Measurements from ENCODE around the gene COL13A1.

Gene COL13A1

DNA sequence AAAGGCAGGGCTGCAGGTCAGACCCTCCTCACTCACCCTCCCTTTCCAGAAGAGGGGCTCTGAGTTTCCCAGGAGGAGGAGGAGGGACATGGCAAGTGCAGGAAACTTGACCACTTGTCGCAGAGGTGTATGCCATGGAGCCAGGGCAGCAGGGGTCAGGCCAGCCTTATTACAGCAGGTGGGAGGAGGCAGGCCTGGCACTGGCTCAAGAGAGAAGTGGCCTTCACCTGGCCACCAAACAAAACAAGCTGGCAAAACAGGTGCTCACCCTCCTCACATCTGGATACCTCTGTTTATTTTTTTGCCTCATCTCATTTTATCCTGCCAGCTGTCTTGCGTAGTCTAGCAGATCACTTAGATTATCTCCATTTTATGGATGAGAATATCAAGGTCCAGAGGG lies 12.5 kb downstream of the COL13A1 start:
- TF ChIP-seq, protein P1, sequence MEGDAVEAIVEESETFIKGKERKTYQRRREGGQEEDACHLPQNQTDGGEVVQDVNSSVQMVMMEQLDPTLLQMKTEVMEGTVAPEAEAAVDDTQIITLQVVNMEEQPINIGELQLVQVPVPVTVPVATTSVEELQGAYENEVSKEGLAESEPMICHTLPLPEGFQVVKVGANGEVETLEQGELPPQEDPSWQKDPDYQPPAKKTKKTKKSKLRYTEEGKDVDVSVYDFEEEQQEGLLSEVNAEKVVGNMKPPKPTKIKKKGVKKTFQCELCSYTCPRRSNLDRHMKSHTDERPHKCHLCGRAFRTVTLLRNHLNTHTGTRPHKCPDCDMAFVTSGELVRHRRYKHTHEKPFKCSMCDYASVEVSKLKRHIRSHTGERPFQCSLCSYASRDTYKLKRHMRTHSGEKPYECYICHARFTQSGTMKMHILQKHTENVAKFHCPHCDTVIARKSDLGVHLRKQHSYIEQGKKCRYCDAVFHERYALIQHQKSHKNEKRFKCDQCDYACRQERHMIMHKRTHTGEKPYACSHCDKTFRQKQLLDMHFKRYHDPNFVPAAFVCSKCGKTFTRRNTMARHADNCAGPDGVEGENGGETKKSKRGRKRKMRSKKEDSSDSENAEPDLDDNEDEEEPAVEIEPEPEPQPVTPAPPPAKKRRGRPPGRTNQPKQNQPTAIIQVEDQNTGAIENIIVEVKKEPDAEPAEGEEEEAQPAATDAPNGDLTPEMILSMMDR (IDR thresholded peaks at IDR 0.05; ENCODE audit: poor library complexity, severe bottlenecking), result no peak
- ATAC-seq (ENCODE audit: low read depth) (no peak), DNase-seq (ENCODE audit: low spot score) (no peak)
- no peak overlapping the region for H3K4me3 ChIP-seq (ENCODE audit: severe bottlenecking)
- no peaks in the 10 kb centered on the region for H3K36me3 ChIP-seq (ENCODE audit: low read depth)
- no peaks in the 10 kb centered on the region for H3K4me1 ChIP-seq (ENCODE audit: insufficient read depth, poor library complexity, severe bottlenecking)
- H3K27me3 ChIP-seq (ENCODE audit: insufficient read depth, poor library complexity, severe bottlenecking), result no peaks in the 10 kb centered on the region
- H3K9me3 ChIP-seq (ENCODE audit: severe bottlenecking), result no peaks in the 10 kb centered on the region
- H3K27ac ChIP-seq (ENCODE audit: poor library complexity, severe bottlenecking), result no peak overlapping the region

GRCh38 chr10:69815104-69815503 lies 13.4 kb downstream of the COL13A1 start:
- DNase-seq (ENCODE audit: low spot score) (no peak), ATAC-seq (ENCODE audit: low read depth) (no peak)
- Histone ChIP-seq H3K27me3 (ENCODE audit: insufficient read depth, poor library complexity, severe bottlenecking) (no peaks in the 10 kb centered on the region), H3K4me1 (ENCODE audit: insufficient read depth, poor library complexity, severe bottlenecking) (no peaks in the 10 kb centered on the region), H3K27ac (ENCODE audit: poor library complexity, severe bottlenecking) (no peak overlapping the region), H3K4me3 (ENCODE audit: severe bottlenecking) (no peak overlapping the region), H3K9me3 (ENCODE audit: severe bottlenecking) (no peaks in the 10 kb centered on the region), H3K36me3 (ENCODE audit: low read depth) (no peaks in the 10 kb centered on the region)
- TF ChIP-seq, protein P1 (IDR thresholded peaks at IDR 0.05; ENCODE audit: poor library complexity, severe bottlenecking), result no peak

- Histone ChIP-seq H3K4me1 (ENCODE audit: insufficient read depth, poor library complexity, severe bottlenecking) (no peaks in the 10 kb centered on the region), H3K27ac (ENCODE audit: poor library complexity, severe bottlenecking) (no peak overlapping the region), H3K9me3 (ENCODE audit: severe bottlenecking) (no peaks in the 10 kb centered on the region), H3K36me3 (ENCODE audit: low read depth) (no peaks in the 10 kb centered on the region), H3K27me3 (ENCODE audit: insufficient read depth, poor library complexity, severe bottlenecking) (no peaks in the 10 kb centered on the region), H3K4me3 (ENCODE audit: severe bottlenecking) (no peak overlapping the region)
- TF ChIP-seq, protein P1 (IDR thresholded peaks at IDR 0.05; ENCODE audit: poor library complexity, severe bottlenecking), result no peak
- DNase-seq (ENCODE audit: low spot score), result no peak
- ATAC-seq (ENCODE audit: low read depth), result no peak
Observed at GRCh38 chr10:69816521-69816920, 14.8 kb downstream of the COL13A1 start.

GRCh38 chr10:69817078-69817581 lies 15.4 kb downstream of the COL13A1 start:
- H3K4me1 ChIP-seq (ENCODE audit: insufficient read depth, poor library complexity, severe bottlenecking), result no peaks in the 10 kb centered on the region
- ATAC-seq (ENCODE audit: low read depth), result no peak
- no peak for DNase-seq (ENCODE audit: low spot score)

DNA sequence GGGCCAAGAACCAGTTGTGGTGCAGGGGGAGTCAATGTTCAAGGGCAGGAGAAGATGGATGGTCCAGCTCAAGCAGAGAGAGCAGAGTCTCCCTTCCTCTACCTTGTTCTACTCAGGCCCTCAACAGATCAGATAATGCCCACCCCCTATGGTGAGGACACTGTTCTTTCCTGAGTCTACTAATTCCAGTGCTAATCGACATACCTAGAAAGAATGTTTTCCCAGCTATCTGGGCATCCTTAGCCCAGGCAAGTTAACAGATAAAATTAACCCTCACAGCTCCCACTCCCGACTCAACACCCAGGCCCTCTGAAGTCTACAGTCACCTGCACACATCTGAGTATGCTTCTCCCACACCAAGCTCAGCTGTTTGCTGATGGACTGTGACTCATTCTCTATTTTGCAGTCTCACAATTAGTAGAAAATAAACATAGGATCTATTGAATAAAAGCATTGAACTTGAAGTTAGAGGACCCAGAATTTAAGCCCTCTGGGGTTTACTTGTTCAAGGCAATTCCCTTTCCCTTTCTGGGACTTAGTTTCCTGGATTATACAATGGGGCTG lies 17.1 kb downstream of the COL13A1 start:
- H3K27me3 ChIP-seq (ENCODE audit: insufficient read depth, poor library complexity, severe bottlenecking), result no peaks in the 10 kb centered on the region
- H3K9me3 ChIP-seq (ENCODE audit: severe bottlenecking), result no peaks in the 10 kb centered on the region
- H3K36me3 ChIP-seq (ENCODE audit: low read depth), result no peaks in the 10 kb centered on the region
- no peaks in the 10 kb centered on the region for H3K4me1 ChIP-seq (ENCODE audit: insufficient read depth, poor library complexity, severe bottlenecking)
- ATAC-seq (ENCODE audit: low read depth) (no peak), DNase-seq (ENCODE audit: low spot score) (no peak)
- no peak overlapping the region for H3K4me3 ChIP-seq (ENCODE audit: severe bottlenecking)
- no peak overlapping the region for H3K27ac ChIP-seq (ENCODE audit: poor library complexity, severe bottlenecking)
- TF ChIP-seq, protein P1 (IDR thresholded peaks at IDR 0.05; ENCODE audit: poor library complexity, severe bottlenecking), result no peak

More at GRCh38 chr10:69817078-69817581, 15.4 kb downstream of the COL13A1 start:
- Histone ChIP-seq H3K27ac (ENCODE audit: poor library complexity, severe bottlenecking) (no peak overlapping the region), H3K9me3 (ENCODE audit: severe bottlenecking) (no peaks in the 10 kb centered on the region), H3K27me3 (ENCODE audit: insufficient read depth, poor library complexity, severe bottlenecking) (no peaks in the 10 kb centered on the region), H3K4me3 (ENCODE audit: severe bottlenecking) (no peak overlapping the region), H3K36me3 (ENCODE audit: low read depth) (no peaks in the 10 kb centered on the region)
- TF ChIP-seq, protein P1 (IDR thresholded peaks at IDR 0.05; ENCODE audit: poor library complexity, severe bottlenecking), result no peak
